BE2C (cell line): ENCODE measurements around the gene SNAPC4.

Experiments
- DNase-seq: peaks from one replicate; pipeline ENCODE4 v3.0.0-alpha.2; 2020
- H3K27me3 ChIP-seq: fragments of 250-450 bp; sonication (Bioruptor Pico); 2 replicates; pipeline ENCODE4 v1.5.1; 2020; ENCODE audit warnings: mild to moderate bottlenecking
- H3K36me3 ChIP-seq: fragments of 250-450 bp; sonication (Bioruptor Pico); 2 replicates; pipeline ENCODE4 v1.5.1; 2020; ENCODE audit warnings: mild to moderate bottlenecking
- H3K4me1 ChIP-seq: fragments of 250-450 bp; sonication (Bioruptor Pico); 2 replicates; pipeline ENCODE4 v1.5.1; 2020
- H3K4me3 ChIP-seq: 2 replicates; pipeline ENCODE4 v1.5.1; 2011; ENCODE audit warnings: low read depth, low read length
- H3K9me3 ChIP-seq: fragments of 250-450 bp; sonication (Bioruptor Pico); 2 replicates; pipeline ENCODE4 v1.5.1; 2020
- CTCF ChIP-seq: IDR thresholded peaks from 2 replicates; pipeline ENCODE4 v1.5.1; 2012; ENCODE audit warnings: mild to moderate bottlenecking, low read depth, low read length

Gene SNAPC4

GRCh38 chr9:136423432-136424146, 23.6 kb upstream of the SNAPC4 start:
- no peaks in the 10 kb centered on the region for H3K9me3 ChIP-seq
- no peaks in the 10 kb centered on the region for H3K27me3 ChIP-seq
- H3K4me1 ChIP-seq: no peaks in the 10 kb centered on the region
- no peak for TF ChIP-seq CTCF
- H3K4me3 ChIP-seq: no peak overlapping the region
- no peak for DNase-seq
- peaks cover 79% of the 10 kb centered on the region for H3K36me3 ChIP-seq

DNA sequence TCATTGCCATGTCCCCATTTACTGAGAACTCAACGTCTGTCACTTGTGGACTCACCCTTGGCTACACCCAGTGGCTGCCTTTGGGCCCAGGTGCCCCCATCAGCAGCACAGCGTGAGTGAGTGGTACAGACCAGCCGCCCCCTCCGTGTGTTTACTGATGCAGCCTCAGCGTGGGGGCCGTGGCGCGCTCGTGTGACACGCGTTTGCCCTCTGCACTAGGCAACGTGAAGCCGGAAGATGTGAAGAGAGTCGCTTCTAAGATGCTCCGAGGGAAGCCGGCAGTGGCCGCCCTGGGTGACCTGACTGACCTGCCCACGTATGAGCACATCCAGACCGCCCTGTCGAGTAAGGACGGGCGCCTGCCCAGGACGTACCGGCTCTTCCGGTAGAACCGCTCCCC, 22.9 kb upstream of the SNAPC4 start:
- no peak for TF ChIP-seq CTCF
- no peaks in the 10 kb centered on the region for H3K4me1 ChIP-seq
- no peak for DNase-seq
- peaks cover 79% of the 10 kb centered on the region for H3K36me3 ChIP-seq
- H3K9me3 ChIP-seq: no peaks in the 10 kb centered on the region
- H3K4me3 ChIP-seq: no peak overlapping the region
- H3K27me3 ChIP-seq: no peaks in the 10 kb centered on the region

DNA sequence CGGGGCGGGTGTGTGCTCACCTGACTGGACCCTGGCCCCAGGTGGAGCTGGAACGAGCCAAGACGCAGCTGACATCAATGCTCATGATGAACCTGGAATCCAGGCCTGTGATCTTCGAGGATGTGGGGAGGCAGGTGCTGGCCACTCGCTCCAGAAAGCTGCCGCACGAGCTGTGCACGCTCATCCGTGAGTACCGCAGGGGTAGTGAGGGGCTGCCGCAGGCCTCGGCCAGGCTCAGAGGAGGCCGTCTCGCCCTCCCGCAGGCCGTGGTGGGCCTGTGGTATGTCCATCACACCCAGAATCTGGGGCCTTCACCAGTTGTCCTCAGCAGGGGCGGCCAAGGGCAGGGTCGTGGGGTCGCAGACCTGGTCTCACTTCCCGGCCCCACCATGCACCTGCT, 21.8 kb upstream of the SNAPC4 start:
- Histone ChIP-seq H3K9me3 (no peaks in the 10 kb centered on the region), H3K27me3 (no peaks in the 10 kb centered on the region), H3K4me1 (no peaks in the 10 kb centered on the region), H3K4me3 (no peak overlapping the region), H3K36me3 (peaks cover 80% of the 10 kb centered on the region)
- DNase-seq: no peak
- no peak for TF ChIP-seq CTCF

DNA sequence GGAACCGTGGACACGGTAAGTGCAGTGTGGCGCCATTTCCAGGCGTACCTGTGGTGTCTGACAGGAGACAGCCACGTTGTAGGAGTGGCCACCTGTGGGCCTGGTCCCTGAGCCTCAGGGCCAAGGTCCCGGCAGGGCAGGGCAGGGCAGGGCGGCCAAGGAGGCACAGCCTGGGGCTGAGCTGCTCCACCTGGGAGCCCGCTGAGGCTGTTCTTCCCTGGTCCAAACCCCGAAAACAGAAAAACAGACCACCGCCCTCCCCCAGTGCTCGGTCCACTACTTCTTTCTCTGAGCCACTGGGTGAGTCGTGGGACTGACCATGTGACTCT, 19.1 kb upstream of the SNAPC4 start:
- DNase-seq: no peak
- Histone ChIP-seq H3K4me1 (no peaks in the 10 kb centered on the region), H3K36me3 (peaks cover 93% of the 10 kb centered on the region), H3K4me3 (no peak overlapping the region), H3K27me3 (no peaks in the 10 kb centered on the region), H3K9me3 (no peaks in the 10 kb centered on the region)
- TF ChIP-seq CTCF: no peak

DNA sequence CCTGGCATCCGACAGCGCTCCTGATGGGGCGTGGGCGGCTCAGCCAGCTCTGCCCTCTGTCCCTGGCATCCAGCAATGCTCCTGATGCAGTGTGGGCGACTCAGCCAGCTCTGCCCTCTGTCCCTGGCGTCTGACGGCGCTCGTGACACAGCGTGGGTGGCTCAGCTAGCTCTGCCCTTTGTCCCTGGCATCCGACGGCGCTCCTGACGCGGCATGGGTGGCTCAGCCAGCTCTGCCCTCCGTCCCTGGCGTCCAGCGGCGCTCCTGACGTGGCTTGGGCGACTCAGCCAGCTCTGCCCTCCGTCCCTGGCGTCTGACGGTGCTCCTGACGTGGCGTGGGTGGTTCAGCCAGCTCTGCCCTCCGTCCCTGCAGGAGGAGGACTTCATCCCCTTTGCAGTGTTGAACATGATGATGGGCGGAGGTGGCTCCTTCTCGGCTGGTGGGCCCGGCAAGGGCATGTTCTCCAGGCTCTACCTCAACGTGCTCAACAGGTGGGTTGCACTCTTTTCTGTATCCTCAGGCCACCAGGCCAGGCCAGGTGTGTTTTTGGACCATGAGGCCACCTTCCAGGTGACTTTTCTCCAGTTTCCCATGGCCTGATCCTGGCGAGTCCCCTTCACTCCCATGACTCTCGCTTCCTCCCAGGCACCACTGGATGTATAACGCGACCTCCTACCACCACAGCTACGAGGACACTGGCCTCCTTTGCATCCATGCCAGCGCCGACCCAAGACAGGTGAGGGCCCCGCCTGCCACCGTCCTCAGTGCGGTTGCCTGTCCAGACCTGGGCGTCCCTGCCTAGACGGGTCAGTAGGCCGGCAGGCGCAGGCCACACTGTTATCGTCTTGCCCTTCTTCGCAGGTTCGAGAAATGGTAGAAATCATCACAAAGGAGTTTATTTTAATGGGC, 18.5 kb upstream of the SNAPC4 start:
- Histone ChIP-seq H3K4me3 (no peak overlapping the region), H3K4me1 (no peaks in the 10 kb centered on the region), H3K36me3 (peaks cover 93% of the 10 kb centered on the region), H3K9me3 (no peaks in the 10 kb centered on the region), H3K27me3 (no peaks in the 10 kb centered on the region)
- no peak for DNase-seq
- no peak for TF ChIP-seq CTCF

DNA sequence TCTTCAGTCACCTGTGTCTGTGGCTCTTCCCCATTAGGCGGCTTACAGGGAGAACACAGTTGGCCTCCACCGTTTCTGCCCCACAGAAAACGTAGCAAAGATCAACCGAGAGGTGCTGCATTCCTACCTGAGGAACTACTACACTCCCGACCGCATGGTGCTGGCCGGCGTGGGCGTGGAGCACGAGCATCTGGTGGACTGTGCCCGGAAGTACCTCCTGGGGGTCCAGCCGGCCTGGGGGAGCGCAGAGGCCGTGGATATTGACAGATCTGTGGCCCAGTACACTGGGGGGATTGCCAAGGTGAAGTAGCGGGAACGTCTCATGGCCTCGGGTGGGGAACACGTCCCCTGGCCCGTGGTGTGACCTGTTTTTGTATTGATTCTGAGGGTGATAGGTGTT, 16.9 kb upstream of the SNAPC4 start:
- H3K27me3 ChIP-seq: no peaks in the 10 kb centered on the region
- DNase-seq: no peak
- no peak overlapping the region for H3K4me3 ChIP-seq
- peaks cover 93% of the 10 kb centered on the region for H3K36me3 ChIP-seq
- no peak for TF ChIP-seq CTCF
- H3K4me1 ChIP-seq: peaks cover 7% of the 10 kb centered on the region; the same call in 1 of the 2 replicates
- H3K9me3 ChIP-seq: no peaks in the 10 kb centered on the region
